Activated B cell treated with CpG ODN at 0.5 μM for 24 hours (primary cell): Measurements from ENCODE around the gene GRM3. TPM values are rescaled to one million over a fixed set of nuclear protein-coding genes. Genes with fewer than 3 reads are reported as not detected.

Source experiments
- ATAC-seq: fragments of 200-7000 bp; cut with Tn5 transposase; one replicate; pipeline ENCODE4 v1.10.0; 2021; ENCODE audit warnings: low read depth, mild to moderate bottlenecking, moderate library complexity
- CTCF ChIA-PET: fragments of 350-600 bp; sonication (Branson Sonifier 250); formaldehyde crosslinking; loops from one replicate; lab custom pipeline; 2021; ENCODE audit warnings: antibody characterized with exemption; lab: Charles Lee
- POLR2A ChIA-PET: fragments of 350-600 bp; sonication (Branson Sonifier 250); formaldehyde crosslinking; loops from one replicate; lab custom pipeline; 2021; ENCODE audit warnings: antibody characterized with exemption; lab: Charles Lee
- DNase-seq: peaks from one replicate; pipeline ENCODE4 v3.0.0; 2022
- H3K27ac Mint-ChIP-seq: one replicate; pipeline ENCODE4 v1.8.0; 2020; ENCODE audit warnings: mixed read lengths
- H3K27me3 Mint-ChIP-seq: one replicate; pipeline ENCODE4 v1.8.0; 2021; ENCODE audit warnings: mixed read lengths
- H3K36me3 Mint-ChIP-seq: one replicate; pipeline ENCODE4 v1.8.0; 2021; ENCODE audit warnings: low read depth, mixed read lengths
- H3K4me1 Mint-ChIP-seq: one replicate; pipeline ENCODE4 v1.8.0; 2021; ENCODE audit warnings: mixed read lengths
- H3K4me3 Mint-ChIP-seq: one replicate; pipeline ENCODE4 v1.8.0; 2020; ENCODE audit warnings: mild to moderate bottlenecking, mixed read lengths
- H3K9me3 Mint-ChIP-seq: one replicate; pipeline ENCODE4 v1.8.0; 2020; ENCODE audit warnings: mixed read lengths
- CTCF ChIP-seq: fragments of 200-600 bp; IDR thresholded peaks from one replicate; pipeline ENCODE4 v1.8.0; 2022; ENCODE audit warnings: antibody characterized with exemption, mild to moderate bottlenecking
- intact Hi-C: fragments of 100-400 bp; cut with micrococcal nuclease; formaldehyde crosslinking; loops from one replicate; pipeline ENCODE4 v1.15.1; 2024
- total RNA-seq: library from RNA; stranded (reverse); gene quantifications from 2 replicates; pipeline ENCODE4 v1.2.3, GENCODE V29; 2022

Gene GRM3
- total RNA-seq, 1 donor from 2014 or later: not detected

DNA sequence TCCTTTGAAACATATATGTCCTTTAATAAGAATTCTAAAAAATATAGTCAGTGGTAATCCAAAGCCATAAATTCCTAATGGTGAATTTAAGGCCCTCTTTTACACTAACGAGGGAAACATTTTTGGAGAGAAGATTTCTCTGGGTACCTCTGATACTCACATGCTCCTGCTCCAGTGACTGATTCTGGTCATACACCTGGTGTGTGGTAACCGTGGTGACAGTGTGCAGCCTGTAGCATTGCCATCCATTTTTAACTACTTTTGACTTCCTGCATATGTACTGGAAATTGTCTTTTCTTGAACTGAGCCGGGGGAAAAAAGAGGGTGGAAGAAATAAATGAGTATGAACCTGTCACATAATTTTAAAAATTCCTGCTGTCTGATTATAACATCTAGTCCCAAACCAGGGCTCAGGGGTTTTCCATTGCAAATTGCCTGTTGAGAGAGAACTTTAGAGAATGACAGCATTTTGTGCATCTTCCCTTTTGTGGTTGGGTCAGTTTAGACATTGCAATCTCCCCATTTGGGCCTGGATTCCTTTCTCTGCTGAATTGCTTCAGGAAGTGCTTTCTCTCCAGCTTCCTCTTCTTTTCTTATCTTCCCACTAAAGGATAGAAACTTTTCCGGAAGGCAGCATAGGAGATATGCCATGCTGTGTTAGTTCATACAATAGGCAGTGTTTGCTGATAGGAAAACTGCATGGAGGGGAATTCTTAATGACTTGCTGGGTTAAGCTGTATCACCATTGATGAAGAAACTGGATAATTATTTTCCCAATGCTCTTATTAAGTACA is 125.5 kb downstream of the GRM3 start:
- H3K4me1 Mint-ChIP-seq: no peaks in the 10 kb centered on the region
- no peak for DNase-seq
- ATAC-seq: no peak
- H3K9me3 Mint-ChIP-seq: no peaks in the 10 kb centered on the region
- POLR2A ChIA-PET: no interaction called here
- H3K27me3 Mint-ChIP-seq: no peaks in the 10 kb centered on the region
- H3K36me3 Mint-ChIP-seq: no peaks in the 10 kb centered on the region
- H3K27ac Mint-ChIP-seq: no peak overlapping the region
- no peak overlapping the region for H3K4me3 Mint-ChIP-seq
- CTCF ChIA-PET: no interaction called here
- TF ChIP-seq CTCF: no peak
- intact Hi-C loops: no loop called here

GRCh38 chr7:86773309-86773708 is 129.6 kb downstream of the GRM3 start:
- CTCF ChIA-PET: no interaction called here

GRCh38 chr7:86775203-86775602 is 131.5 kb downstream of the GRM3 start:
- TF ChIP-seq CTCF: no peak
- ATAC-seq (no peak), DNase-seq (no peak)
- no peak overlapping the region for H3K4me3 Mint-ChIP-seq
- H3K27me3 Mint-ChIP-seq: no peaks in the 10 kb centered on the region
- H3K9me3 Mint-ChIP-seq: peaks cover 2% of the 10 kb centered on the region
- H3K4me1 Mint-ChIP-seq: no peaks in the 10 kb centered on the region
- ChIA-PET POLR2A (no interaction called here), CTCF (no interaction called here)
- intact Hi-C loops: no loop called here
- H3K36me3 Mint-ChIP-seq: no peaks in the 10 kb centered on the region
- no peak overlapping the region for H3K27ac Mint-ChIP-seq

More at GRCh38 chr7:86773309-86773708, 129.6 kb downstream of the GRM3 start:
- no peaks in the 10 kb centered on the region for H3K36me3 Mint-ChIP-seq
- TF ChIP-seq CTCF: no peak
- DNase-seq (no peak), ATAC-seq (no peak)
- intact Hi-C loops: no loop called here
- no peak overlapping the region for H3K27ac Mint-ChIP-seq
- H3K4me3 Mint-ChIP-seq: no peak overlapping the region
- H3K27me3 Mint-ChIP-seq: no peaks in the 10 kb centered on the region
- H3K9me3 Mint-ChIP-seq: no peaks in the 10 kb centered on the region
- POLR2A ChIA-PET: no interaction called here
- H3K4me1 Mint-ChIP-seq: no peaks in the 10 kb centered on the region

- no peaks in the 10 kb centered on the region for H3K27me3 Mint-ChIP-seq
- intact Hi-C loops: no loop called here
- H3K4me1 Mint-ChIP-seq: no peaks in the 10 kb centered on the region
- H3K4me3 Mint-ChIP-seq: no peak overlapping the region
- DNase-seq (no peak), ATAC-seq (no peak)
- POLR2A ChIA-PET: no interaction called here
- peaks cover 2% of the 10 kb centered on the region for H3K9me3 Mint-ChIP-seq
- H3K36me3 Mint-ChIP-seq: no peaks in the 10 kb centered on the region
- CTCF ChIA-PET: no interaction called here
- H3K27ac Mint-ChIP-seq: no peak overlapping the region
- no peak for TF ChIP-seq CTCF
These were observed 132.4 kb downstream of the GRM3 start for GRCh38 chr7:86776136-86776535.

- Mint-ChIP-seq H3K4me1 (peaks cover under 1% of the 10 kb centered on the region), H3K36me3 (no peaks in the 10 kb centered on the region), H3K27ac (no peak overlapping the region), H3K4me3 (no peak overlapping the region), H3K27me3 (no peaks in the 10 kb centered on the region), H3K9me3 (peaks cover 2% of the 10 kb centered on the region)
- intact Hi-C loops: no loop called here
- DNase-seq: no peak
- ChIA-PET POLR2A (no interaction called here), CTCF (no interaction called here)
- TF ChIP-seq CTCF: no peak
- ATAC-seq: no peak
These were observed 134.6 kb downstream of the GRM3 start for GRCh38 chr7:86778271-86778670.
